Measurements from ENCODE around the gene YLPM1.
A peak's percentile ranks its signal among the peaks of the same experiment; 100 is the strongest.

The YLPM1 gene

GRCh38 chr14:74784634-74785033 lies 21.5 kb downstream of the YLPM1 start:
- Mint-ChIP-seq H3K36me3 (ENCODE audit: low read depth) (peaks cover 79% of the 10 kb centered on the region), H3K9me3 (peaks cover 2% of the 10 kb centered on the region), H3K27ac (no peak overlapping the region), H3K27me3 (ENCODE audit: low read depth) (no peaks in the 10 kb centered on the region), H3K4me3 (no peak overlapping the region), H3K4me1 (no peaks in the 10 kb centered on the region)
- no peak for TF ChIP-seq CTCF (IDR thresholded peaks at IDR 0.05; ENCODE audit: unreplicated experiment in 3 of 3)

GRCh38 chr14:74785056-74785613 lies 22.0 kb downstream of the YLPM1 start:
- no peak overlapping the region for H3K4me3 Mint-ChIP-seq
- TF ChIP-seq CTCF (IDR thresholded peaks at IDR 0.05; ENCODE audit: unreplicated experiment in 3 of 3) = no peak
- no peak overlapping the region for H3K27ac Mint-ChIP-seq
- H3K27me3 Mint-ChIP-seq (ENCODE audit: low read depth) = no peaks in the 10 kb centered on the region
- H3K9me3 Mint-ChIP-seq = peaks cover 2% of the 10 kb centered on the region
- peaks cover 78% of the 10 kb centered on the region for H3K36me3 Mint-ChIP-seq (ENCODE audit: low read depth)
- H3K4me1 Mint-ChIP-seq = no peaks in the 10 kb centered on the region

GRCh38 chr14:74786796-74787315 lies 23.7 kb downstream of the YLPM1 start:
- no peaks in the 10 kb centered on the region for H3K4me1 Mint-ChIP-seq
- peaks cover 69% of the 10 kb centered on the region for H3K36me3 Mint-ChIP-seq (ENCODE audit: low read depth)
- H3K4me3 Mint-ChIP-seq = no peak overlapping the region
- no peak for TF ChIP-seq CTCF (IDR thresholded peaks at IDR 0.05; ENCODE audit: unreplicated experiment in 3 of 3)
- no peaks in the 10 kb centered on the region for H3K27me3 Mint-ChIP-seq (ENCODE audit: low read depth)
- H3K9me3 Mint-ChIP-seq = peaks cover 6% of the 10 kb centered on the region
- H3K27ac Mint-ChIP-seq = no peak overlapping the region

GRCh38 chr14:74792249-74793039 lies 29.3 kb downstream of the YLPM1 start:
- TF ChIP-seq CTCF (IDR thresholded peaks at IDR 0.05; ENCODE audit: unreplicated experiment in 3 of 3) = no peak
- Mint-ChIP-seq H3K4me3 (no peak overlapping the region), H3K9me3 (peaks cover 6% of the 10 kb centered on the region), H3K27ac (peak overlapping the region in 2 of 3 experiments; percentile 5 to 43), H3K27me3 (ENCODE audit: low read depth) (no peaks in the 10 kb centered on the region), H3K36me3 (ENCODE audit: low read depth) (peaks cover 64% of the 10 kb centered on the region), H3K4me1 (peaks cover 10% of the 10 kb centered on the region)

GRCh38 chr14:74793506-74794155 lies 30.5 kb downstream of the YLPM1 start:
- TF ChIP-seq CTCF (IDR thresholded peaks at IDR 0.05; ENCODE audit: unreplicated experiment in 3 of 3) = peak in 1 of 3 experiments; percentile 13
- Mint-ChIP-seq H3K4me1 (peaks cover 10% of the 10 kb centered on the region), H3K9me3 (peaks cover 6% of the 10 kb centered on the region), H3K4me3 (no peak overlapping the region), H3K36me3 (ENCODE audit: low read depth) (peaks cover 68% of the 10 kb centered on the region), H3K27ac (peak overlapping the region; percentile 2 to 43 (median 5)), H3K27me3 (ENCODE audit: low read depth) (no peaks in the 10 kb centered on the region)
